HG02943 (cell line): ENCODE results near the gene DCAF17.
A peak's percentile ranks its signal among the peaks of the same experiment; 100 is the strongest.
"Not testable (repeated sequence)": the region's sequence is repeated elsewhere in the genome, so short reads cannot be mapped to it uniquely, and the experiment has no call there.

Source experiments
- ATAC-seq: cut with Tn5 transposase; IDR thresholded peaks from one replicate; pipeline ENCODE4 v1.9.1; 2021; ENCODE audit warnings: mild to moderate bottlenecking, low read depth, moderate library complexity; ENCODE audit not compliant: unreplicated experiment

The DCAF17 gene

DNA sequence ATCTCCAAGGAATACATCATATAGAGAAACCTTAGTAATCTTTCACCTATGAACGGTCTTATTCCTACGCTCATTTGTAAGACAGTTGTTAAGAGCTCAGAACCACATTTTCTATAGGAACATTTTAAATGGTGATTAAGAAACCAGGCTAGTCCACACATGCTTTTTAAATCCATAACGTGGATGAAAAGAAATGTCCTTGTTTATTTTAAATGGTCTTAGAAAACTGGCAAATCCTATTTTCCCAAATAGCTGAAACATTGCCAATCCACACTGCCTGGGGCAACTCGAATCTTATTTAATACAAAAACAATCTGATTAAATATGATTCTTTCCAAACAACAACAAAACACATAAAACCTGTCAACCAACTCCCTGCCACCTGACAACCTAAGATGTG, 23.9 kb upstream of the DCAF17 start:
- no peak for ATAC-seq

DNA sequence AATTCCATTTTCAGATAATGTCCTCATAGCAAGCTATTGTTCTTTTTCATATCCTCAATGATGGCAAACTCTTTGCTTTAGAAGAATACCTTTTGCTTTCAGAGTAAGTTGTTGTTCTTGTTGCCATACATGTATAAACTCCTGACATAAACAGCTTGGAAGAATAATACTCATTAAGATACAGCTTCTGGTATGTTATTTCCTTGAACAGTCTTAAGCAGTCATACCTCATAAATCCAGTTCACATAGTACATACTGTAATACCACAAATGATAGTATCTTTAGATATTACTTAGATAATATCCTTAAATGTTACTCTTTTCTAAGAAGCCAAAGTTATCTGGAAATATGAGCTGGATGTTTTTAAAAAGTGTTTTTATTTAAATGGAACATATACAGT, 23.4 kb upstream of the DCAF17 start:
- ATAC-seq: no peak

DNA sequence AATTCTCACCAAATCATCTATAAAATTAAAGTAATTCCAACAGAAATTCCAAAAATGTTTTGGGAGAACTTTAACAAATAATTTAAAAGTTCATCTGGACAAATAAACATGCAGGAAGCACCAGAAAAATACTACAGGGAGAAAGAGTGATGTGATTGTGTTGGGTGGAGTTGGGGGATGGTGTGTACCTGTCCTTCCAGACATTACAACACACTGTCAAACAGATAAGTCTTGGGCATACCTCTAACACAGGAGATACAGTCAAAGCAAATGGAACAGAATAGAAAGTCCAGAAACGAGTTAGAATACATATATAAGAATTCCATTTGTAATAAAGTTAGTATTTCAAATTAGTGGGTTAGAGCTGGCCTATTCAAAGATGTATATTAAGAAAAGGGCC, 22.8 kb upstream of the DCAF17 start:
- ATAC-seq: no peak

DNA sequence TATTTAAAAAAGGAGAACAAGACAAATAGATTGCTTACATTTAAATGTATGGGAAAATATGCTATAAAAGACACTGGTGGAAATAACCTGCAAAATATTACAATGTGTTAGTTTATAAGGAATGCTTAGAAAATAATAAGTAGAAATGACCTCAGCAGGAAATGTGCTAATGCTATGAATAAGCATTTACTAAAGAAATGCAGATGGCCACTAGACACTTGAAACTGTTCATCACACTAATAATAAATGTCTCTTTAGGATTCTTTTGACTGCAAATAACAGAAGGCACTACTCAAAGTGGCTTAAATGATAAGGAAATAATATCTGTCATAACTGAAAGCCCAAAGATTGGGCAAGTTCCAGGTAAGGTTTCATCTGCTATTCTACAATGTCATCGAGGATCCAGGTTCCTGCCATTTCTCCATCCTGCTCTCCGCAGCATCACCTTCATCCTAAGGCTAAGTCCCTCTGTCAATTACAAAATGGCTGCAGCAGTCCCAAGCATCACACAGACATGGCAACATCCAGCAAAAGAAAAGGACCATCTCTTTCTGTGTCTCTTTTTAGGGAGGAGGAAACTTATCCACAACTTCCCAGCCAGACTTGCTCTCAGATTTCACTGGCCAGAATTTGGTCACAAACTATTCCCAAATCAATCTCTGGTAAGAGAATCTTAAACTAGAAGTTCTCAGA, 22.1 kb upstream of the DCAF17 start:
- no peak for ATAC-seq

DNA sequence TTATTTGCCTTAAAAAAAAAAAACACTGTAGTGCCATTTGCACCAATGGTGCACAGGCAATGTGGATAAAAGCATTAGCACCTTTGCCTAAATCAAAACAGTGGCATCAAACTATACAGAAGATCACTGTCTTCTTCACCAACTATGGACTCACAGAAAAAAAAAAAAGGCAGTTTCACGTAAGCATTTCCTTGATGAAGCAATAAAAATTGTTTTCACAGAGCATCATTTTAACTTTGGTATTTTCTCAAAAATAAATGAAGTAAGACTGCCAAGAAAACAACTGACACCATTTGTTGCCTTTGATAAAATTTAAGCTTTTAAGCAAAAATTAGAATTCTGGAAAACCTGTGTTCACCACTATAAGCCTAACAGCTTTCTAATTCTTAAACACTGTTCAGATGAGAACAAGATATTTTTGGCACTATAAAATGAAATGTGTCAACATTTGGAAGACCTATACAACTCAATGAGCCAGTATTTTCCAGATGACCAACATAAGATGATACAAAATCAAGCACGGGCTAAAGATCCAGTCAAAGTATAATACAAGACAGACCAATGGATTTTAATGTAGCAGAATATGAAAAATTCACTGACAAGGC, 21.4 kb upstream of the DCAF17 start:
- no peak for ATAC-seq

DNA sequence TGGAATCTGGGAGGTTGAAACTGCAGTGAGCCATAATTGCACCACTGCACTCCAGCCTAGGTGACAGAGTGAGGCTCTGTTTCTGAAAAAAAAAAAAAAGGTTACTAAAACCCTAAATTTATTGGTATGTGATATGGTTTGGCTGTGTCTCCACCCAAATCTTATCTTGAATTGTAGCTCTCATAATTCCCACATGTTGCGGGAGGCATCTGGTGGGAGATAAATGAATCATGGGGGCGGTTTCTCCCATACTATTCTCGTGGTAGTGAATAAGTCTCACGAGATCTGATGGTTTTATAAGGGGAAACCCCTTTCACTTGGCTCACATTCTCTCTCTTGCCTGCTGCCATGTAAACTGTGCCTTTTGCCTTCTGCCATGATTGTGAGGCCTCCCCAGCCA, 19.4 kb upstream of the DCAF17 start:
- not testable (repeated sequence) for ATAC-seq

DNA sequence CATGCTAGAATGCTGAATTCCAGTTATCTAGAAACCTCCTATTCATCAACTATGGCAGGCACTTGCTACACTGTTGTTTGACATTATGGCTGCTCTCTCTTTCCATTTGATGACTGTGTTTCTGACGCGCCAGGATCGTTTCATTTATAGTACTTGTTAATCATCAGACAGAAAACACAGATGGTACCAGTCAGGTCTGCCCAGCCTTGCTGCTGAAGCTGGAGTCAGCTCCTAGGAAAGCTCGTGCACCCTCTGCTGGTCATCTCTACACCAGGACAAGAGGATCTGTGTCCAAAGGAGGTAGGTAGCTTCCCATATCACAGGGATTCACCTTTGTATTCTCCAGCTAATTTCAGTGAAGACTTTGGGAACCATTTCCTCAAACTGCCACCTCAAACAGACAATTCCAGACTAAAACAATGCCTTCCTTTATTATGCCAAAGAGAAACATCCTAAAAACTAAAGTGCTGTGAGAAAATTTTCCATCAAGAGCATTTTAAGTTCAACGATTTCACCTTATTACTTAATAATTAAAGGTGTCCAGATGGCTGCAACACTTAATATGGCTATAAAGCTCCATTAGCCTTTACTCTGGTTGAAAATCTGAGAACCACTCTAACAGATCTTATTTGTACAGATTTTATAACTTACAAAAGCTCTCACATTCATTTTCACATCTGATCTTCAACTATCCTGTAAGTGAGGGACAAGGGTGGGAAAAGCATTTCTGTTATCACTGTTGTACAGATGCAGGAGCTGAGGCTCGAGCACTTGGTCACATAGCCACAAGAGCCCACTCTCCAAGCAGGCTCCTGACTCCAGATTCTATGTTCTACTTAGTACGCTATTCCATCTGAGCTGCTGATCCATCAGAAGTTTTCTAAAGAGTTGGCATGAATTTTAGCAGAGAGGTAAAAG, 17.8 kb upstream of the DCAF17 start:
- peak; percentile 81 for ATAC-seq

DNA sequence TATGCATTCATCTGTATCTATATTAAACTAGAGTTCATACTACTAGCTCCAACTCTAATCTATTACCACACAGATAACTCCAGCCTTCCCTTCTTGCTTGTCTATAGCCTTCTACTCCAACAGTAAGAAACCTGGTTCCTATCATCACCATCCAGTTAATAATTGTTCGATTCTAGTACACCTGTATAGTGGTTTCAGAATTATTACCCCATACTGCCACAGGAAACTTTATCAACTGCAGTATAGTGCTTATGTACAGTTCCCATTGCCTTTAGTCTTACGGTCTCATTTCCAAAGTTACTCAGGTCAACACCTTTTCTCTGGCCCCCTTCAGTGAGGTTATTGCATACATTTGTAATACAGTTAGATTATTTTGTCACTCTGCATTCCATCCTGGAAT, 14.7 kb upstream of the DCAF17 start:
- no peak for ATAC-seq

DNA sequence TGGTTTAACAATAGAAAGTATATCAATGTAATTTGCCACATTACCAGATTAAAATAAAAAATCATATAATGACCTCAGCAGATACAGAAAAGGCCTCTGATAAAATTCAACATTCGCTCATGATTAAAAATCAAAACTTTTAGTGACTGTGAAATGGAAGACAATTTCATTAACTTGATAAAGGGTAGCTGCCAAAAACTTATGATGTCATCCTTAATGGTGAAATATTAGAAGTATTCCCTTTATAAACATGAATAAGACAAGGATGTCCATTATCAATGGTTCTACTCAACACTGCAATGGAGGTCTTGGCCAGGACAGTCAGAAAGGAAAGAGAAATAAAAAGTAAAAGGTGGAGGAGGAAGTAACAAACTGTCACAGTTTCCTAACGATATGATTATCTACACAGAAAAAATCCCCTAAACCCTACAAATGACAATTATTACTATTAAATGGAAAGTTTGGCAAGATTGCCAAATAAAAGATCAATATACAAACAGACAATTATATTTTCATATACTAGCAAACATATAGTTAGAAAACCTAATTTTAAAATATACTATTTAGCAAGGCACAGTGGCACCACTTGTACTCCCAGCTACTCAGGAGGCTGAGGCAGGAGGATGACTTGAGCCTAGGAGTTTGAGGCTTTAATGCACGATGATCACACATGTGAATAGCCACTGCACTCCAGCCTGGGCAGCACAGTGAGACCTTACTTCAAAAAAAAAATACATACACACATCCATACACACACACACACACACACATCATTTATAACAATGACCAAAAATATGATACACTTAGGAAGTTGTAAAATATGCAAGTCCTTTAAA, 13.1 kb upstream of the DCAF17 start:
- no peak for ATAC-seq

DNA sequence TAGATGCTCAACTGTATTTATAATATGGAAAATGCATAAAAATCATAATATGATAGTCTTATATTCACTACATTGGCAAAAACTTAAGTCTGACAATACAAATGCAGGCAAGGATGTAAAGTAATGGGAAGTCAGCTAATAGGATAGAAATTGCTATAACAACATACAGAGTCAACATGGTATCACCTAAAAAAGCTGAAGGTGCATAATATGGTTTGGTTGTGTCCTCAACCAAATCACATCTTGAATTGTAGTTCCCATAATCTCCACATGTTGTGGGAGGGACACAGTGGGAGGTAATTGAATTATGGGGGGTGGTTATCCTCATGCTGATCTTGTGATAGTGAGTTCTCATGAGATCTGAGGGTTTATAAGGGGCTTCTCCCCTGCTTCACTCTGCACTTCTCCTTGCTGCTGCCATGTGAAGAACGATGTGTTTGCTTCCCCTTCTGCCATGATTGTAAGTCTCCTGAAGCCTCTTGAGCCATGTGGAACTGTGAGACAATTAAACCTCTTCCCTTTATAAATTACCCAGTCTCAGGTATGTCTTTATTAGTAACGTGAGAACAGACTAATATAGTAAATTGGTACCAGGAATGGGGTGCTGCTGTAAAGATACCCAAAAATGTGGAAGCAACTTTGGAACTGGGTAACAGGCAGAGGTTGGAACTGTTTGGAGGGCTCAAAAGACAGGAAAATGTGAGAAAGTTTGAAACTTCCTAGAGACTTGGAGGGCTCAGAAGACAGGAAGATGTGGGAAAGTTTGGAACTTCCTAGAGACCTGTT, 11.1 kb upstream of the DCAF17 start:
- not testable (repeated sequence) for ATAC-seq

DNA sequence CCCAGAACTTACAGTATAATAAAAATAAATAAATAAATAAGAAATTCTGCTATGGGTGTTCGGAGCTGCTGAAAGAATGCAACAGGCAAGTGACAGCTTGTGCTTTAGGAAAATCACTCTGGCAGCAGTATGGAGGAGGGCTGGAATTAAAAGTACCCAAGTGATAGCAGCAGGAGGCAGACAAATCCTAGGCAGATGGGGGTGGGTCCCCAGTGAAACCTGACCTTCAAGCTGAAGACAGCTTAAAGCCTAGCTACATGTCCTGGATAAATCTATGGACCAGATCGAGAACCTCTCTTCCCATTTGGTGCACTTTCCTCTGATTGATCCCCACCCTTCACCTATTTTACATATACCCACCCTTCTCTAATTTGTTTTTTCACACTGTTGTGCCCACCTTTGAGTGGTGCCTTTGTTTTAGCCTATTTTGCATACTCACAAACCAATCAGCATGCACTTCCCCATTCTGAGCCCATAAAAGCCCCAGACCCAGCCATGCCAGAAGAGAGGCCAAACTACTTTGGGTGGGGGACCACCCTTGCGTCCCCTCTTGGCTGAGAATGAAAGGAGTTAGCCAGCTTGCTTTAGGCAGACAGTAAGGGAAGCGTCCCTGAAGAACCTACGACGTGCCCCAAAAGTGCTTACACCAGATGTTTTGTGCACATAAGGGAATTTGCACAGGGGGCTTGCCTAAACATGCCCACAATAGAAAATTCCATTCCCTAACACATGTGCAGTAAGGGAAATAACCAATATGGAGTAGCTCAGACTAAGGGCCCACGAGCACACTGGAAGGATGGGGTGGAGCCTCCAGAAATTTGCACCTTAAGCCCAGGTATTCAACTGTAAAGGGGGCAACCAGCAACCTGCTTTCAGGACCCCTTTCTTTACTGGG, 3.3 kb upstream of the DCAF17 start:
- no peak for ATAC-seq

DNA sequence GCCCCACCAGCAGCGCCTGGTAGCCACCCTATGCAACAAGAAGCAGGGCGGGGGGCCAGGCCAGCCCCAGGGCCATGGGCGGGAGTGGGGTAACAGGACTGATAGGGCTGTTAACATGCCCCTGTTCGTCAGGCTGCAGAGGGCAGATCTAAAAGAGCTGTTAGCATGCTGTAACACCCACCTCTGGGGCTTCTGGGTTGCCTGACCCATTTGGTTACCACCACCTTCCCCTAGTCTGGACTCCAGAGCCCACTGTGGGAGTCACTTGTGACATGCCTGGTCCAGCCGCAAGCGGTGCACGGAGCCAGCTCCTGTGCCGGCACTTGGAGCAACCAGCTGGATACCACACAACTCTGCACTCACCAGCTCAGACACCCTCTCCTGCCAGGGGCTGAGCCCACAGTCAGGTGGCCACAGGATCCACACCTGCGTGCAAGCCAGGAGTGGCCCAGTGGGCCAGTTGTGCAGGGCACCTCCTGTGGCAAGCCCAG, 2.3 kb upstream of the DCAF17 start:
- no peak for ATAC-seq

DNA sequence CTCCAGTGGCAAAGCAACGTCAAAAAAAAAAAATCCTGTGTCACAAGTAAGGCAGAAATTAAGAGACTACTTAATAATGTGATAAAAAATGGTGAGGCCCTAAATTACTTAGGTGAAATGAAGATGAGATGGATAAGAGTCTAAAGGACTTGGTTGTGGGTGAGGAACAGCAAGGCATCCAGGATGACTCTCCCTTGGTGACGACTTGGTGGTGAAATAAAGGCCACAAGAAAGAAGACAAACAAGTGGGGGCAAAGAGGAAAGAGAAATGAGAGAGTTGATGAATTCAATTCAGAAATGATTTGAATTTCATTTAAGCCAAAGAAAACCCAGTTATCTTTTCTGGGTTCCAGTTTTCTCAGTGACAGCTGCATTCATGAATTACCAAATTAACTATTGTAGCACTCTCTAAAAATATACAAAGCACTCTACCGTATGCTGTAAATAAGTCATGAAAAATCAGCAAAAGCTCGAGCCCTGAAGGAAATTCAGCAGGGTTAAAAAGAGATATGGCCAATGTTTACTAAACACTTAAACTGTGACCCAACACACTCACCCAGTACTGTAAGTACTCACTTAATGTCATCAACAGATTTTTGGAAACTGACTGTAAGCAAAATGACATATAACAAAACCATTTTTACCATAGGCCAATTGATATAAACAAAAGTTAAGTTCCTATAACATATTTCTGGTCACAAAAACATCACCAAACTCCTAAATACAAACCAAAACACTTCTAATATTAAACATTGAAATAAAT, 1.6 kb upstream of the DCAF17 start:
- no peak for ATAC-seq

DNA sequence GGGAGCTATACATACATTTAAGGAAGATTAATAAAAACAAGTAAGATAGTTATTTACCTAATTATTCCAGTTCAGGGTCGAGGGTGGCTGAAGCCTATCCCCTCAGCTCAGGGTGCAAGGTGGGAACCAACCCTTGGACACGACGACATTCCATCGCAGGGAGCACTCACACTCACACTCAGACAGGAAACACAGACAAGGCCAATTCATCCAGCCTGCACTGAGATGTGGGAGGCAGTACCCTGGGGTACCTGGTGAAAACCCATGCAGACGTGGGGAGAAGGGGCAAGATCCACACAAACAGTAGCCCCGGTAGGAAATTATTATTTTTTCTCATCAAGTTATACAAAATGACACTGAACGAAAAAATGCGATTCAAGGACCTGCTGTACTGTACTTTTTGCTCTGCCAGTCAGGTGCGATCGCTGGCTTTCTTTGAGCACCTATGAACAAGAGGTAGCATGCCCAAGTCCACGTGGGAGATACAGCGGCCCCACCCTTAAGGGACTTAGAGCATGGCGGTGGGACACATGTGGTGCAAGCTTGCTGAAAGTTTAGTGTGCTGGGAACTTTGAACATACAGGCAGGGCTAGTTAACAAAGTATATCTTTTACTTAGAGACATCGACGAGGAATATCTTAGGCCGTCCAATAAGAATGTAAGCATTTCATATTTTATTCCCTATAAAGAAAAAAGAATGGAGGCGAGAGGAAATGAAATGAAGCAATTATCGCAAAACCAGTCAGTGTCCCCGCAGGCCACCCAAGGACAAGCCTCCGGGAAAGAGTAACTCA, 860 bp upstream of the DCAF17 start:
- peak; percentile 28 for ATAC-seq

DNA sequence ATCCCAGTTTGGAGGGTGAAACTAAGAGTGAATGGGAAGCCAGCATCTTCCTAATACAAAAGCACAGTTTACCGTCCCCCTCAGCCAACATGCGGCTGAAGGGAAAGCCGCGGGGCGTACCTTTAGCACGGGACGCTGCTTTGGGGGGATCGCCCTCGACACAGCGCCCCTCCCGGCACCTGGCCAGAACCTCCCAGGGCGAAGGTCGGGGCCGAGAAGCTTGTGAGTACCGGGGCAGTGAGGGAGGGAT, 338 bp upstream of the DCAF17 start, which contains the start of gene METTL8:
Gene METTL8, minus strand, starts transcription at position 228 of the 250 bp plus-strand sequence. CDS start 41,805 bp downstream, outside the sequence.
- ATAC-seq: no peak

DNA sequence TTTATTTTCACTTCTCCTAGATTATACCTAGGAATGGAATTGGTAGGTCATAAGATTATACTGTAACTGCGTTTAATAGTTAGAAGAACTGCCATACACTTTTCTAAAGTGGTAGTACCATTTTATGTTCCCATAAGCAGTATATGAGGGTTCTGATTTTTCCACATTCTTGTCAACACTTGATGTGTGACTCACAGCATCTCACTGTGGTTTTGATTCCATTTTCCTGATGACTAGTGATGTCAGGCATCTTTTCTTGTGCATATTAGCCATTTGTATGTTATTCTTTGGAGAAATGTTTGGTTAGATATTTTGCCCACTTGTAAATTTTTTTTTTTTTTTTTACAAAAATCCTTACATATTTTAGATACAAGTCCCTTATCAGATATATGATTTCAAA, 2.3 kb downstream of the DCAF17 start:
- ATAC-seq: no peak

DNA sequence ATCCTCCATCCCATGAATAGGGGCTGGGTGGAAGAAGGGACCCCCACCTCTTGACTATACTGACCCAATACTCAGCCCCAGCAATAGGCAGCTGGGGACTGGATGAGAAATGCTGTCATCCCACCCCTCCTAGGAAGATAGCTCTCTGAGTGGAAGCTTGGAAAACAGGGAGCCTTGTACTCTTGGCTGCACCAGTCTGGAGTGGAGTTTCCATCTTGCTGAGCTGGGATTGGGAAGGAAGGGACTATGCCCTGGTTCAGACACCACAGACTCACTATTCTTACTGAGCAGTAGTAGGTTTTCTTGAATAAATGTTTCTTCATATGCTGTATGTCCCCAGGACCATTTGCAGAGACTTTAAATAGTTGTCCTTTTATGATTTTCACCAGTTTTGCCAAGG, 7.4 kb downstream of the DCAF17 start:
- ATAC-seq: no peak
